ENCODE measurements around the gene ZBBX.

The ZBBX gene

DNA sequence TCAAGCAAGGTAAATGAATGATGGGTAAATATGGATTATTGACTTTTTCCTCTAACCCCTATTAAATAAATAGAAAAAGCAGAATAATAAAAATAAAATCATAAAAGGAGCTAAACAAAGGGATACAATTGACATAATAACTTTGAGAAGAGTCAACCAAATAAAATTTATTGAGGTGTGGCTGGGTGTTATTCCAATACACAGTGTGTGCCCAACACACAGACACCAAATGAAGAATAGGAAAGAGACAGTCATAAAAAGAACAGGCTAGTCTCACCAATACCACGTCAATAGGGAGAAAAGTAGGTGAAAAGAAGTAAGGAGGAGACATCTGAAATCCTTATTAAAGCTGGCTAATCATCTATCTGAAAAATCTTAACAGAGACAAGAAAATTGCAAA lies 127.1 kb downstream of the ZBBX start:
- Mint-ChIP-seq H3K4me3 (no peak overlapping the region), H3K4me1 (ENCODE audit: low read depth) (no peaks in the 10 kb centered on the region), H3K27me3 (peaks cover 1% of the 10 kb centered on the region), H3K27ac (no peak overlapping the region), H3K9me3 (ENCODE audit: low read depth) (no peaks in the 10 kb centered on the region), H3K36me3 (no peaks in the 10 kb centered on the region)

DNA sequence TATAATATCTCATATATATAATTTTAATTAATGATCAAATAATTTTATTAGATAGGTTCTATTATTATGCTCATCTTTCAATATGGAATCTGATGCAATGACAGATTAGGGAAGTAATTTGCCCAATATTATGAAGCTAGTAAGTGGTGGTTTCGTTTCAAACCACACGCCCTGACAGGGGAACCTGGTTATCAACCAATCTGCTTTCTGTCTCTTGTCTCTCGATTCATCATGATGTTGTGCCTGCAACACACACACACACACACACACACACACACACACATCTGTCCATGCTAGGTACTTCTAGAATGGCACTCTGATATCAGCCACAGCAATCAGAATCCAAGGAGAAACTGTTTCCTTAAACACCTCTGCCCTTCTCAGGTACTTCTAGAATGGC lies 128.4 kb downstream of the ZBBX start:
- H3K9me3 Mint-ChIP-seq (ENCODE audit: low read depth), result no peaks in the 10 kb centered on the region
- no peaks in the 10 kb centered on the region for H3K36me3 Mint-ChIP-seq
- H3K27me3 Mint-ChIP-seq, result peaks cover 1% of the 10 kb centered on the region
- no peak overlapping the region for H3K4me3 Mint-ChIP-seq
- H3K27ac Mint-ChIP-seq, result no peak overlapping the region
- H3K4me1 Mint-ChIP-seq (ENCODE audit: low read depth), result no peaks in the 10 kb centered on the region

DNA sequence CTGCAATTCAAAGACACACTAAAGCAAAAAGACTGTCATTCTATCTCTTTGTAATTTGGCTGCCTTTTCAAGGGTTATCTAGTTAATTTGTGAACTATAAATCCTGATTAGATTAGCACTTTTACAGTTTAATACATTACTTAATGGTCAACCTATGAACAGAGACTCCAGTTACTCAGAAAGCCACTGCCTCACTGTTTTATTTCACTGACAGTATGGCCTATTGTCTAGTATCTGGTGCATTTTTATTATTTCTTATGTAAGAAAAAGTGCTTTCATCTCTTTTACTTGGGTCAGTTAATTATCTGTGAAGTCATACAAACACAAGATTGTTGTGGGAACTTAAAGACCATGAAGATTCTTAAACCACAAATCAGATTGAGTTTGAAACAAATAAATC lies 133.8 kb downstream of the ZBBX start:
- Mint-ChIP-seq H3K27ac (no peak overlapping the region), H3K4me3 (no peak overlapping the region), H3K27me3 (peaks cover 1% of the 10 kb centered on the region), H3K4me1 (ENCODE audit: low read depth) (no peaks in the 10 kb centered on the region), H3K9me3 (ENCODE audit: low read depth) (no peaks in the 10 kb centered on the region), H3K36me3 (no peaks in the 10 kb centered on the region)

DNA sequence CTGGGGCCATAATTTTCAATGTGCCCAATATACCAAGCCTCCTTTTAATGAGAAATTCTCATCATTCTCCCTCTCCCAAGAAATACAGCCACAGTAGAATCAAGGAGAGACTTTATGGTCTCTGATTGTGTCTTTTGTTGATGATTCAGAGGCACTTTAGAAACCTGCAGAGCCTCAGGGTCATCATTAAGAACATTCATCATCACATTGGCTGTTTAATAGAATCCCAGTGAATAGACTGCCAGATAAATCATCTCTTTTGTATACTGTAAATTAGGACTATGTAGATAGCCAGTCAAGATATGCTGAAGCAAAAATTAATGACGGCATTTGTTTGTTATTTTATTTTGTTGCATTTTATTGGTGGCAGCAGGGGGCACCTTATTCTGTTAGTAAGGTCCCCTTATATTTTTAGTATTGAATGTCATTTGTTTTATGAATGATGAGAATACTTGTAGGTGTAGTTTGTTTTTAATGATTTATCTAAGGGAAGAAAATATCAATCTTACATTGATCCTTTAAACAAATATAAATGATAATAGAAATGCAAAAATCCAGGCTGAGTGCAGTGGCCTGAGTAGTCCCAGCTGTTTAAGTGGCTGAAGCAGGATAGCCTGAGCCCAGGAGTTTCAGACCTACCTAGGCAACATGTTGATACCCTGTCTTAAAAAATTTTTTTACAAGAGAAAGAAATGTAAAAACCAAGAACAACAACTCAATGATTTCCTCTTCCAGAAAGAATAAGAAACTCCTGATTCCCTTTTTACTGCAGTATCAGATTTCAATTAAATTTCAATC lies 138.8 kb downstream of the ZBBX start:
- Mint-ChIP-seq H3K27ac (no peak overlapping the region), H3K27me3 (no peaks in the 10 kb centered on the region), H3K36me3 (no peaks in the 10 kb centered on the region), H3K4me1 (ENCODE audit: low read depth) (no peaks in the 10 kb centered on the region), H3K9me3 (ENCODE audit: low read depth) (peaks cover 7% of the 10 kb centered on the region), H3K4me3 (no peak overlapping the region)

DNA sequence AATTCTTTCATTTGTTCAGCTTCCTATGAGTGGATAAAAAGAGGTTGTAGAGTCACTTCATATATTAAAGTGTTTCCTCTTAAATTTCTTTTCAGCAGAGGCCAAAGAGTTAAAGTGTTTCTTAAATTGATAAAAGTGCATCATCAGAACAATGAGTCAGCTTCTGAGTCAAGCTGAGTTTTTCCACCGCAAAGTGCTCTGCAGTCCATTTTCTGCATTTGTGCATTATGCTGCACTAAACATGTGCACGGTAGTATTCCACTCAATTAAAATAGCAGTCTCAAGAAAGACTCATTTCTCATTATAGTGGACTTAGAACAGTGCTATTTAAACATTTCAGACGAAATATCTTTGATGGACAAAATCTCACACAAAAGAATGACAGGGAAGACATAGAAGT lies 152.0 kb downstream of the ZBBX start:
- no peaks in the 10 kb centered on the region for H3K9me3 Mint-ChIP-seq (ENCODE audit: low read depth)
- no peak overlapping the region for H3K4me3 Mint-ChIP-seq
- no peaks in the 10 kb centered on the region for H3K36me3 Mint-ChIP-seq
- no peak overlapping the region for H3K27ac Mint-ChIP-seq
- no peaks in the 10 kb centered on the region for H3K27me3 Mint-ChIP-seq
- H3K4me1 Mint-ChIP-seq (ENCODE audit: low read depth), result no peaks in the 10 kb centered on the region

DNA sequence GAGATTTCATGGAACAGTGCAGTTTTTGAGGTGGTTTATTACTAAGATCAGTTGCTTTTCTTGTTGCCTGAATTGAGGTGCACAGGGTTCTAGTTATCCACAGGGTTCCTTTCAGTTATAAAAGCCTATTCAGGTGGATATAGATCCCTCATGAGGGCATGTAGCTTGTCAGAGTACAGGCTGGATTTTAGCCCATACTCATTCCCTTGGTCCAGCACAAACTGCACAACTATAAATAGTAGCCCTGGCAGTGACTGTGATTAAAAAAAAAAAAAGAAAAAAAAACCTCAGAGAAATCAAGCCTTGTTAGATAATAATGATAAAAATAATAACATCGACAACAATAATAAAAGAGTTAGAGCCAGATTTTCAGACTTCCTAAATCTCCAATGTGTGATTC lies 154.3 kb downstream of the ZBBX start:
- Mint-ChIP-seq H3K4me1 (ENCODE audit: low read depth) (no peaks in the 10 kb centered on the region), H3K4me3 (no peak overlapping the region), H3K36me3 (no peaks in the 10 kb centered on the region), H3K9me3 (ENCODE audit: low read depth) (peaks cover 6% of the 10 kb centered on the region), H3K27me3 (no peaks in the 10 kb centered on the region), H3K27ac (no peak overlapping the region)

DNA sequence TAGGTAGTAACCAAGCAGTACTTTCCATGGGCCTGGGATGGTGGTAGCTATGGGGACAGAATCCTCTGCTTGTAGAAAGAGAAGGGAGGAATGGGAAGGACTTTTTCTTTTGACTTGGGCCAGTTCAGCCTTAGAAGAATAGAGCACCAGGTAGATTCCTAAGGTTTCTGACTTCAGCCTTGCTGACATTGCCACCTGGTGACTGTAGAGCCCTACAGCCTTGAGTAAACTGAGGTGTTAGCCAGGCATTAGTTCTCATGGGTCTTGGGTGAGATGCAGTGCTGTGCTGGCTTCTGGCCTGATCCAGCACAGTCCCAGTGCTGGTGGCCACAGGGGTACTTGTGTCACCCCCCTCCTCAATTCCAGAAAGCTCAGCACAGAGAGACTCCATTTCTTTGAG lies 171.1 kb downstream of the ZBBX start:
- Mint-ChIP-seq H3K27me3 (no peaks in the 10 kb centered on the region), H3K27ac (no peak overlapping the region), H3K36me3 (no peaks in the 10 kb centered on the region), H3K4me1 (ENCODE audit: low read depth) (no peaks in the 10 kb centered on the region), H3K9me3 (ENCODE audit: low read depth) (no peaks in the 10 kb centered on the region), H3K4me3 (no peak overlapping the region)

DNA sequence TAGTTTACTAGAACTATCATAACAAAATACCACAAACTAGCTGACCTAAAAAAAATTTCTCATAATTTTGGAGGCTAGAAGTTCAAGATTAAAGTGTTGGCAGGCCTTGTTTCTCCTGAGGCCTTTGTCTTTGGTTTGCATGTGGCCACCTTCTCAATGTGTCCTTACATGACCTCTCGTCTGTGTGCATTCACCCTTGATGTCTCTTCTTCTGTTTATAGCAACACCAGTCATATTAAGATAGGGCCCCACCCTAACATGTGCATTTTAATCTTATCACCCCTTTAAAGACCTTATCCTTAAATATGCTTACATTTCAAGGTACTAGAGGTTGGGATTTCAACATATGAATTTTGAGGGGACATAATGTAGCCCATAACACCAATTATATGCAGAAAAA lies 177.0 kb downstream of the ZBBX start:
- H3K27me3 Mint-ChIP-seq, result no peaks in the 10 kb centered on the region
- no peaks in the 10 kb centered on the region for H3K4me1 Mint-ChIP-seq (ENCODE audit: low read depth)
- no peak overlapping the region for H3K27ac Mint-ChIP-seq
- H3K4me3 Mint-ChIP-seq, result no peak overlapping the region
- no peaks in the 10 kb centered on the region for H3K36me3 Mint-ChIP-seq
- no peaks in the 10 kb centered on the region for H3K9me3 Mint-ChIP-seq (ENCODE audit: low read depth)

DNA sequence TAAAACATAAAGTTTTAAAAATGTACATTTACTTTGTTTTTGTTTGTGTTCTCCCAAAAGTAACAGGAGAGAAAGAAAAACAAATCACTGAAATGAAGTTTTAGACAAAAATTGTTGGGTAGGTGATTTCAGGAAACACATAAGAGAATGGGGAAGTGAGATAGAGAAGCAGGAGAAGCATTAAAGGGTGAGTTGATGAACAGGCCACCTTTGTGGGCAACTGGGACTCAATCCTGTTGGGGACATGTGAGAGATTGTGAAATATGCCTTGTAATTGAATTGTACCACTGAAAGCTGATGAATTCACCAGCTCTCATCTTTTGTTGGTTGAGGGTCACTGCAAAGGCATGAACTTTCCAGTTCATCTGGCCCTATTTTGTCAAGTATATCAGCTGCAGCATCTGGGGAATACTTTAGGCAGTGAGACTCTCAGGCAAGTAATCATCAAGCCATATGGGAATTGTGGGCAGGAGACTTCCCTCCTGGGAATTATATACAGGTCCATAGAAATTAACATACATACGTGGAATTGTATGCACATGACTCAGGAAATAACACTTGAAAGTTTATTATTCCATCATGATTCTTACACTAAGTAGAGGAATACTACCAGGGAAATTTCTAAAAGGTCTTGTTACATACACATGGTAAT lies 181.0 kb downstream of the ZBBX start:
- H3K4me1 Mint-ChIP-seq (ENCODE audit: low read depth), result no peaks in the 10 kb centered on the region
- H3K36me3 Mint-ChIP-seq, result no peaks in the 10 kb centered on the region
- no peaks in the 10 kb centered on the region for H3K9me3 Mint-ChIP-seq (ENCODE audit: low read depth)
- H3K27me3 Mint-ChIP-seq, result no peaks in the 10 kb centered on the region
- no peak overlapping the region for H3K27ac Mint-ChIP-seq
- H3K4me3 Mint-ChIP-seq, result no peak overlapping the region

Measured in activated naive CD8-positive, alpha-beta T cell (primary cell).